HCT116 (cell line): ENCODE results near the gene SAMD15. TPM values are rescaled to one million over a fixed set of nuclear protein-coding genes. Genes with fewer than 3 reads are reported as not detected.

Source experiments
- ATAC-seq: fragments of 200-7000 bp; cut with Tn5 transposase; 2 replicates; pipeline ENCODE4 v1.9.1; 2020; ENCODE audit warnings: mild to moderate bottlenecking, moderate library complexity
- BruUV-seq: library from RNA; stranded (reverse); fragments of 400-500 nt; replicated peaks from 2 replicates; lab custom pipeline; 2021; lab: Mats Ljungman, UMichigan
- CTCF ChIA-PET: fragments of 300-600 bp; sonication (Branson Sonifier 250); formaldehyde crosslinking; loops from one replicate; lab custom pipeline; 2021; ENCODE audit warnings: antibody characterized with exemption; lab: Charles Lee
- POLR2A ChIA-PET: fragments of 300-600, 350-600 bp; sonication (Branson Sonifier 250); formaldehyde crosslinking; loops from one replicate; lab custom pipeline; 2021; ENCODE audit warnings: antibody characterized with exemption; lab: Charles Lee
- RAD21 ChIA-PET, 2 experiments: fragments of 300-600 bp; sonication (Branson Sonifier 250); formaldehyde crosslinking; loops; one replicate each; lab custom pipeline; 2023; ENCODE audit warnings: low total read pairs in 2 of 2; ENCODE audit not compliant: uncharacterized antibody in 2 of 2, unreplicated experiment in 2 of 2, low non-redundant PET in 1 of 2; lab: Charles Lee
- DNase-seq: peaks from one replicate; pipeline ENCODE4 v3.0.0-alpha.2; 2010; ENCODE audit warnings: low read depth, low spot score
- H2AFZ ChIP-seq: fragments of 200-600 bp; shearing (Covaris generic), sonication (generic); 2 replicates; pipeline ENCODE4 v1.6.1; 2017; ENCODE audit warnings: low read depth, mixed run types, mixed read lengths, antibody characterized with exemption, low read length; ENCODE audit not compliant: poor library complexity, severe bottlenecking
- H3K27ac ChIP-seq: 2 replicates; pipeline ENCODE4 v1.5.1; 2012; ENCODE audit warnings: low read depth, low read length
- H3K27me3 ChIP-seq: fragments of 200-600 bp; sonication (generic); 2 replicates; pipeline ENCODE4 v1.6.1; 2016; ENCODE audit warnings: mixed run types, low read length, mixed read lengths; ENCODE audit not compliant: insufficient read depth
- H3K36me3 ChIP-seq, 2 experiments: fragments of 200-500 bp in 1 of 2; fragments of 200-600 bp in 1 of 2; sonication (Bioruptor generic) in 1 of 2; sonication (generic) in 1 of 2; 2 replicates each; pipeline versions ENCODE4 v1.5.1 to v1.6.1; 2014 to 2016; ENCODE audit warnings: low read length in 2 of 2, inconsistent platforms in 1 of 2, mixed read lengths in 1 of 2, mixed run types in 1 of 2; ENCODE audit not compliant: insufficient read depth in 2 of 2, control insufficient read depth in 1 of 2
- H3K4me1 ChIP-seq, 2 experiments: fragments of 200-600 bp in 1 of 2; sonication (generic) in 1 of 2; 2 replicates each; pipeline versions ENCODE4 v1.5.1 to v1.6.1; 2012 to 2017; ENCODE audit warnings: low read length in 2 of 2, inconsistent platforms in 1 of 2, mild to moderate bottlenecking in 1 of 2, mixed read lengths in 1 of 2, mixed run types in 1 of 2, moderate library complexity in 1 of 2; ENCODE audit not compliant: insufficient read depth in 2 of 2, control insufficient read depth in 1 of 2
- H3K4me2 ChIP-seq: fragments of 200-600 bp; sonication (generic); 2 replicates; pipeline ENCODE4 v1.6.1; 2017; ENCODE audit warnings: mixed run types, low read length, mixed read lengths
- H3K4me3 ChIP-seq, 2 experiments: fragments of 200-600 bp in 1 of 2; sonication (generic) in 1 of 2; replicated peaks in 1 of 2; 2 replicates each; pipeline ENCODE4 v1.5.1; 2011 to 2016; ENCODE audit warnings: low read length in 2 of 2, control low read depth in 1 of 2, low read depth in 1 of 2, mild to moderate bottlenecking in 1 of 2, mixed read lengths in 1 of 2, mixed run types in 1 of 2
- H3K79me2 ChIP-seq: fragments of 200-600 bp; sonication (generic); 2 replicates; pipeline ENCODE4 v1.6.1; 2017; ENCODE audit warnings: mild to moderate bottlenecking, mixed run types, low read length, moderate library complexity, mixed read lengths; ENCODE audit not compliant: insufficient read depth
- H3K9ac ChIP-seq: fragments of 200-600 bp; sonication (generic); 2 replicates; pipeline ENCODE4 v1.6.1; 2016; ENCODE audit warnings: low read length, mixed read lengths
- H3K9me2 ChIP-seq: fragments of 200-600 bp; sonication (generic), shearing (Covaris generic); 2 replicates; pipeline ENCODE4 v1.6.1; 2017; ENCODE audit warnings: mixed run types, mild to moderate bottlenecking, moderate library complexity; ENCODE audit not compliant: insufficient read depth
- H3K9me3 ChIP-seq, 2 experiments: fragments of 200-500 bp in 1 of 2; fragments of 200-600 bp in 1 of 2; sonication (Bioruptor generic) in 1 of 2; sonication (generic) in 1 of 2; 2 replicates each; pipeline ENCODE4 v1.6.1; 2014 to 2017; ENCODE audit warnings: low read length in 2 of 2, mixed read lengths in 2 of 2, inconsistent platforms in 1 of 2, low read depth in 1 of 2, mild to moderate bottlenecking in 1 of 2, mixed run types in 1 of 2, moderate library complexity in 1 of 2; ENCODE audit not compliant: control insufficient read depth in 1 of 2, insufficient read depth in 1 of 2
- H4K20me1 ChIP-seq: fragments of 200-600 bp; sonication (generic), shearing (Covaris generic); 2 replicates; pipeline ENCODE4 v1.6.1; 2017; ENCODE audit warnings: mixed run types, mild to moderate bottlenecking, moderate library complexity; ENCODE audit not compliant: insufficient read depth
- ATF3 ChIP-seq: IDR thresholded peaks from 2 replicates; pipeline ENCODE4 v1.6.1; 2012
- CBX3 ChIP-seq: IDR thresholded peaks from 2 replicates; pipeline ENCODE4 v1.6.1; 2012; ENCODE audit warnings: low read depth
- CEBPB ChIP-seq: IDR thresholded peaks from 2 replicates; pipeline ENCODE4 v1.6.1; 2012; ENCODE audit warnings: low read depth
- EGR1 ChIP-seq: IDR thresholded peaks from 2 replicates; pipeline ENCODE4 v1.6.1; 2012; ENCODE audit warnings: low read depth
- EZH2phosphoT487 ChIP-seq: fragments of 200-600 bp; IDR thresholded peaks from 2 replicates; pipeline ENCODE4 v1.6.1; 2018; ENCODE audit warnings: antibody characterized with exemption, borderline replicate concordance
- JUND ChIP-seq: IDR thresholded peaks from 2 replicates; pipeline ENCODE4 v1.6.1; 2012
- MAX ChIP-seq: IDR thresholded peaks from 2 replicates; pipeline ENCODE4 v1.6.1; 2012
- POLR2A ChIP-seq: IDR thresholded peaks from 2 replicates; pipeline ENCODE4 v1.7.0; 2011; ENCODE audit warnings: borderline replicate concordance; ENCODE audit not compliant: insufficient read depth, insufficient read length; ENCODE audit errors: extremely low read depth
- POLR2AphosphoS5 ChIP-seq: IDR thresholded peaks from 2 replicates; pipeline ENCODE4 v1.6.1; 2011; ENCODE audit warnings: mild to moderate bottlenecking, low read depth, low read length, moderate library complexity
- SIN3A ChIP-seq: IDR thresholded peaks from 2 replicates; pipeline ENCODE4 v1.6.1; 2012; ENCODE audit warnings: low read depth
- SRF ChIP-seq: IDR thresholded peaks from 2 replicates; pipeline ENCODE4 v1.6.1; 2012; ENCODE audit warnings: low read depth
- TCF7L2 ChIP-seq: IDR thresholded peaks from 2 replicates; pipeline ENCODE4 v1.7.0; 2011; ENCODE audit warnings: borderline replicate concordance, inconsistent platforms; ENCODE audit not compliant: insufficient read depth, insufficient read length; ENCODE audit errors: extremely low read depth
- YY1 ChIP-seq: IDR thresholded peaks from 2 replicates; pipeline ENCODE4 v1.6.1; 2011; ENCODE audit warnings: low read length, low read depth, moderate library complexity, mild to moderate bottlenecking; ENCODE audit not compliant: insufficient replicate concordance; ENCODE audit errors: extremely low read depth
- ZBTB33 ChIP-seq: IDR thresholded peaks from 2 replicates; pipeline ENCODE4 v1.6.1; 2011; ENCODE audit warnings: mild to moderate bottlenecking, low read length, moderate library complexity; ENCODE audit not compliant: insufficient replicate concordance; ENCODE audit errors: extremely low read depth
- ZFX ChIP-seq: fragments of 450-650 bp; IDR thresholded peaks from 2 replicates; pipeline ENCODE4 v1.6.1; 2017
- intact Hi-C: fragments of 100-400 bp; cut with micrococcal nuclease; formaldehyde crosslinking; loops from 2 replicates; pipeline ENCODE4 v1.10.0; 2022
- total RNA-seq: library from RNA; stranded (reverse); gene quantifications from one replicate; pipeline ENCODE4 v1.2.1, GENCODE V29; 2021; ENCODE audit not compliant: unreplicated experiment

The SAMD15 gene
- total RNA-seq, 1 experiment from 2014 or later: 1.9 TPM

GRCh38 chr14:77347751-77348150 lies 29.4 kb upstream of the SAMD15 start:
- H3K27me3 ChIP-seq: no peaks in the 10 kb centered on the region
- POLR2A ChIA-PET: no interaction called here
- BruUV-seq: no TSS peak
- no peaks in the 10 kb centered on the region for H3K9me3 ChIP-seq
- no peak overlapping the region for H3K4me2 ChIP-seq
- no peaks in the 10 kb centered on the region for H4K20me1 ChIP-seq
- intact Hi-C loops: no loop called here
- DNase-seq: no peak
- ATAC-seq: no peak
- RAD21 ChIA-PET: no interaction called here
- H3K79me2 ChIP-seq: no peaks in the 10 kb centered on the region
- H3K36me3 ChIP-seq: 0 out of 4 replicates have a peak, but pooled peaks cover 0 to 4% of the 10 kb centered on the region in 2 experiments
- H3K9ac ChIP-seq: no peak overlapping the region
- no peaks in the 10 kb centered on the region for H3K9me2 ChIP-seq
- TF ChIP-seq SRF (no peak), EGR1 (no peak), YY1 (no peak), POLR2AphosphoS5 (no peak), EZH2phosphoT487 (no peak), JUND (no peak), CBX3 (no peak), ATF3 (no peak), POLR2A (no peak)
- H3K27ac ChIP-seq: no peak overlapping the region
- H2AFZ ChIP-seq: no peak overlapping the region
- CTCF ChIA-PET: no interaction called here
- no peaks in the 10 kb centered on the region for H3K4me1 ChIP-seq
- no peak overlapping the region for H3K4me3 ChIP-seq

GRCh38 chr14:77353469-77354141 lies 23.6 kb upstream of the SAMD15 start:
- Histone ChIP-seq H3K79me2 (no peaks in the 10 kb centered on the region), H3K36me3 (0 out of 4 replicates have a peak, but pooled peaks cover 0 to 4% of the 10 kb centered on the region in 2 experiments), H3K9ac (no peak overlapping the region), H3K27ac (no peak overlapping the region), H3K27me3 (no peaks in the 10 kb centered on the region), H3K9me3 (no peaks in the 10 kb centered on the region), H3K9me2 (no peaks in the 10 kb centered on the region), H4K20me1 (no peaks in the 10 kb centered on the region), H2AFZ (no peak overlapping the region), H3K4me2 (no peak overlapping the region), H3K4me3 (no peak overlapping the region), H3K4me1 (no peaks in the 10 kb centered on the region)
- CTCF ChIA-PET: no interaction called here
- RAD21 ChIA-PET: no interaction called here
- no peak for DNase-seq
- no peak for ATAC-seq
- intact Hi-C loops: no loop called here
- no TSS peak for BruUV-seq
- TF ChIP-seq SIN3A: no peak
- no peak for TF ChIP-seq ZBTB33
- no peak for TF ChIP-seq CEBPB
- no peak for TF ChIP-seq MAX
- TF ChIP-seq POLR2A: no peak
- no peak for TF ChIP-seq JUND
- TF ChIP-seq CBX3: no peak
- TF ChIP-seq EZH2phosphoT487: no peak
- TF ChIP-seq POLR2AphosphoS5: no peak
- no peak for TF ChIP-seq ZFX
- no peak for TF ChIP-seq TCF7L2
- POLR2A ChIA-PET: no interaction called here
